ENCODE data around the gene GPHN.

The GPHN gene

DNA sequence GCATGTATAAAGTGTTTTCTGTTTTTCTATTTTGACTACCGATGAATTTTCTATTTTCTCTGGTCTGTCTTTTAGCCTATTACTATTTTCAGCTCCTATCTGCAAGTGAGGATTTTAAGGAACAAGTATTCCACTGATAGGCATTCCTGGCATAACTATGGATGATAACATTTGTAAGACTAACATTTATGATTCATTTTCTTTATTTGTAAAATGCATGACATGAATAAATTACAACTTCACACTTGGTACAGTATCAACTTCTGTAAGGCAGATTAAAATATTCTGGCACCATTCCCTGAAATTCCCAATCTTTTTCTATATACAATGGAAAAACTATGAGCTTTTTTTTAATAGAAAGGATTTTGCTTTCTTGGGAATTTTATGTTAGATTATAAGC is 560.3 kb downstream of the GPHN start:
- no peak for DNase-seq

DNA sequence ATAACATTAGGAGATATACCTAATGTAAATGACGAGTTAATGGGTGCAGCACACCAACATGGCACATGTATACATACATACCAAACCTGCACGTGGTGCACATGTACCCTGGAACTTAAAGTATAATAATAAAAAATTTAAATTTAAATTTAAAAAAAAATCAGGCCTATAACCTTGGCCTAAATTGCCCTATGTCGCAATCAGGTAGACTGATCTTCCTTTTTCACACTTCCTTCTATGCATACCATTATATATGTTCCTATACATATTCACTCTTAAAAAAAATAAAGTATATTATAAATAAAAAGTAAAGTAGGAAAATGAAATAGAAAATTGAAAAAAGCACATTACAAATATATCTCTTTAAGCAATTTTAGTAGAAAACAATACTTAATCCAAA is 563.6 kb downstream of the GPHN start:
- DNase-seq, result no peak

DNA sequence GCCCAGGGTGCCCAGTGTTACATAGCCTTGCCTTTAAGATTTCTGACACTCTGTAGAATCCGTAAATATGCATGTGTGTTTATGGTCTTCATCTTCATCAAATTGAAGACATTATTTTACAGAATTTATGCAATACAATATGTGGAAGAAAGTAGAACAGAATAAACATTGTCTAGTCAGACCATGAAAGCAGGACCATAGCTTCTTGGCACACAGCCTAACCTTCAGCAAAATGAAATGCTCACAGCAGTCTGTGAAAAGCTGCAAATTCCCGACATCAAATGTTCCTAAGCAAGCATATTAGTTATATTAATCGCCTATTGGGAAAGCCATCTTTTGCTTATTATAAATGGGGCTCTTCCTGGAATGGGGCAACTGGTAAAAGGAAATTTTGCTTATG is 570.0 kb downstream of the GPHN start:
- no peak for DNase-seq

DNA sequence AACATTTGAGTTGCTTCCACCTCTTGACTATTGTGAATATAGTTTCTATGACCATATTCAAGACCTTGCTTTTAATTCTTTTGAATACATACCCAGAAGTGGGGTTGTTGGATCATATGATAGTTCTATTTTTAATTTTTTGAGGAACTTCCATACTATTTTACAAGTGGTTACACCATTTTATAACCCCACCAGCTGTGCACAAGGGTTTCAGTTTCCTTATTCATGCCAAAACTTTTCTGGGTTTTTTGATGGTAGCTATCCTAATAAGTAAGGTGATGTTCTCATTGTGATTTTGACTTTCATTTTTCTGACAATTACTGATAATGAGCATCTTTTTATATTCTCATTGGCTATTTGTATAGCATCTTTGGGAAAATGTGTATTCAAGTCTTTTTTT is 571.9 kb downstream of the GPHN start:
- peak; percentile 63 for DNase-seq

DNA sequence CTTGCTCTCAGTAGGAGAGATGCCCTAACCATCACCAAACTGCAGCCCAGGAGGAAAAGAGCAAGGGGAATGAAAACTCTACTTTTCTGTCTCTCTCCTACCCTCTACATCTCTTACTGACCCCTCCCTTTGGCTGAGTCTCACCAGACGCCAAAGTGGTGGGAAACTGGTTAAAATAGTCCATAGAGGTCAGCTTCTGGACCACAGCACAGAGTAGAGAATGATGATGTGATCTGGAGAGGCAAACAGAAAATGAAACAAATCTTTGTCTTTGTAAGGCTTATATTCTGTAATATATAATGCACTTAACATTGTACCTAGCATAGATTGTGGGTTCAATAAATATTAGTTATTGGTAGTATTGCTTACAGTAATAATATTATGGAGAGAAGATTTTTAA is 600.3 kb downstream of the GPHN start:
- DNase-seq, result no peak

DNA sequence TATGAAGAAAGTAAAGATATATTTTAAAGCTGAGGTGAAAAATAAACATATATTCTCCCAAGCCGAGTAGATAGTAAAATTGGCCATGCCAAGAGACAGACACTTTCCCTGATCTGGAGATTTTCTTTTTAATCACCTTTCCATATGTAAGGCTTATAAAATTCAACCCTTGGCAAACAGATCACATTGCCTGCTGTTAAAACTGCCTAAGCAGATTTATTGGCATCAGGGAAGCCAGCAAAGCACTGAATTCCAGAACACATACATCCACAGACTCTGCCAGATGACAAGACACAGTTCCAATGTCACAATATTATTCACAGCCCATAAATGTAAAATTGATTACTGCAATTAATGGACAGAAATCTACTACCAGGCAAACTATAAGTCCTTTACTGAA is 603.1 kb downstream of the GPHN start:
- no peak for DNase-seq

DNA sequence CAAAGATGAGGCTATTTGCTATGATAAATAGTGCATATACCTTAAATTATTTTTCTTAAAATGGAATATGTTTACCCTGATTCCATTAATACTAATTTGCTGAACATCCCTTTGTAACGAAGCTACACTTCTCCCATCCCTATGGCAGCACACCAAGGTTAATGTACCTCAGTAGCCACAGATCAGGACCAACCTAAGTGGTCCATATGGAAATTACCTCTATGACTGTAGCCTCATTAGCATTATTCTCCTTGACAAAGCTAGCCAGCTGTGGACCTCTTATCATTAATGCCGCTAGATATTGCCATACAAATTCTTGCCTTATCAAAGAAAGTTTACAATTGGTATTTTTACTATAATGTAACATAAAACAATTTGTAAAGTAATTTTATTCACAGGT is 604.4 kb downstream of the GPHN start:
- DNase-seq, result no peak

DNA sequence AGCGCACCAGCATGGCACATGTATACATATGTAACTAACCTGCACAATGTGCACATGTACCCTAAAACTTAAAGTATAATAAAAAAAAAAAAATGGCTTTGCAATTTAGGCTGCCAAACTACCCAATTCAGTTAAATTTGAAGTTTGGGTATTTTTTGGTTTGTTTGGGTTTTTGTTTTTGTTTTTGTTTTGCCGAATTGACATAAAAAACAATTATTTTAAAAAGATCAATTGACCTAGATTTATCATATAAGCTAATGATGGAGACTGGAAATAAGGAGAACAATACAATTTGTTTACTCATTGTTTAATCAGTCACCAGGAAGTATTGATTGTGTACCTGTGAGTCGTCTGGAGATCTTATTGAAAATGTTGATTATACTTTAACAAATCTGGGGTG is 619.2 kb downstream of the GPHN start:
- DNase-seq, result no peak

DNA sequence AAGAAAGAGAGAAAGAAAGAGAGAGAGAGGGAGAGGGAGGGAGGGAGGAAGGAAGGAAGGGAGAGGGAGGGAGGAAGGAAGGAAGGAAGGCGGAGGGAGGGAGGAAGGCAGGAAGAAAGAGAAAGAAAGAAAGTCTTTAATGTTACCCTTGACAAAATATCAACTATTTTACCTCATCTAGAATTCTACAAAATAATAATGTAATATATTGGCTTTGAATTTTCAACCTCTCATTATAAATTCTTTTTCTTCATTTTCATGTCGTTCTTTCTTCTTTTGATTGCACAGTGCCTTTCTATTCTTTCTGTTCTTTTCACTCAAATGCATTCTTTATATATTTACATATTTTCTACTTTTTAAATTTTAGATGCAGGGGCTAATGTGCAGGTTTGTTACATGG is 621.8 kb downstream of the GPHN start:
- DNase-seq, result no peak

DNA sequence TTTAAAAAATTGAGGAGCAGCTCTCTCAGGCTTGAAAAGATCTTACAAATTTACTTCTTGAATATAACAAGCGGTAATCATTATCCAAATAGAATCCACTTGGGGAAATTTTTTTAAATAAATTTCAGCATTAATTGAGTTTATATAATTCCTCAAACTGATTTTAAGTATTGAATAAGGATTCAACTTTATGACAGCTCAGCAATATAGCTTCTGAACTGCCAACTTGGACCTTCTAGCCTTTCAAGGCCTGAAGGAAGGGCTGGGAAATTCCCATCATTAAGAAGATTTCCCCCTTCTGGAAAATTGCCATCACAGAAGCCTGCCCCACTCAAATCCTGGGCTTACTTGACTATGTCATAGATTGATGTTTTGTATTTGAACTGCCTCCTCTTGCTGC is 623.7 kb downstream of the GPHN start:
- DNase-seq, result no peak

DNA sequence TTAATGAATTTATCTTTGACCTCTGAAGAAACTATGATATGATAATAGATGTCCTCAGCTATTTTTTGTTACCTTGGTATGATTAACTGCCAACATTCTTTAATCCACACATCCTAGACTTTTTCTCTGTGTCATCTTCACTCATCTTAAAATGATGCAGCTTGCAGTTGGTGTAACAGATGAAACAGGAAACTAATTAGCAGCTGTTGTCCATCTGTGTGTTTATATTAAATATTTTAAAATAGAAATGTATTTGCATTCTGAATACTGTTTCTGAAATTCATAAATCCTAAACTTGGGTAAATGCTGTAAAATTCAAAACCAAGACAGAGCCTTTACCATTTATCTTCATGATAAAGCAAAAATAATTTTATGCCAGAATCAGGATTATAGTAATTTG is 625.2 kb downstream of the GPHN start:
- no peak for DNase-seq

DNA sequence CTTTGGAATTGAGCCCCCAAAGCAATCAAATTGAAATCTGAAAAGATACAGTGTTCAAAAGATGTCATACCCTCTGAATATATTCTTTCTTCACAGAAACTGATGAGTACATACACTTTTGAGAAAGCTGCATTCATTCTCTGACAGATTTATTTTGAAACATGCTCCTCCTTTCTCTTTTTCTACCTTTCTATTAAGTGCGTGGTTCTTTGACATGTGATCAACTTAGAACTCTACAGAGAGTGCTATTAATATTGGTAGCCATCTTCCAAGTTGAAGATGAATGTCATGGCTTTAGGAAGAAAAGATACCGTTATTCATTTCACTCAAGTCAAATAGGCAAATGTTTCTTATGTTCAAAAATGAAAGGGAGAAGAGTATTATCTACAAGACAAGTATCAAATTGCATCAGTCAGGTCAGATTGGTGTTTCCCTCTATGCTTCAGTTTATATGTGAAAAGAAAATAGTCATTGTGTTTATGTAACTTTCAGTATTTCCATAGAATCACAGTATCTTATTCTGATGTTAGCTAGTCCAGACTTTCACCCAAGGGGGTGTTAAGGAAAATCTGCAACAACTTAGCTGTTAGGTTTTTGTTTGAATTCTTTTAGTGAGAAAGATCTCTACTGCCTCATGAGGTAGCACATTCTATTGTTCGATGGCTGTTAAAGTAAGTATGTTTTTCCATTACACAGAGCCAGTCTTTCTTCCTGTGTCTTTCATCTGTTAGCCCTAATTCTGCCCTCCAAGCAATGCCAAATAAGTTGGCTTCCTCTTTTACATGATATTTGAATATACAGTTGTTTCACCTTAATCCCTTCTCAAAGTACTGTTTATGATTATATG is 625.9 kb downstream of the GPHN start:
- DNase-seq, result no peak

DNA sequence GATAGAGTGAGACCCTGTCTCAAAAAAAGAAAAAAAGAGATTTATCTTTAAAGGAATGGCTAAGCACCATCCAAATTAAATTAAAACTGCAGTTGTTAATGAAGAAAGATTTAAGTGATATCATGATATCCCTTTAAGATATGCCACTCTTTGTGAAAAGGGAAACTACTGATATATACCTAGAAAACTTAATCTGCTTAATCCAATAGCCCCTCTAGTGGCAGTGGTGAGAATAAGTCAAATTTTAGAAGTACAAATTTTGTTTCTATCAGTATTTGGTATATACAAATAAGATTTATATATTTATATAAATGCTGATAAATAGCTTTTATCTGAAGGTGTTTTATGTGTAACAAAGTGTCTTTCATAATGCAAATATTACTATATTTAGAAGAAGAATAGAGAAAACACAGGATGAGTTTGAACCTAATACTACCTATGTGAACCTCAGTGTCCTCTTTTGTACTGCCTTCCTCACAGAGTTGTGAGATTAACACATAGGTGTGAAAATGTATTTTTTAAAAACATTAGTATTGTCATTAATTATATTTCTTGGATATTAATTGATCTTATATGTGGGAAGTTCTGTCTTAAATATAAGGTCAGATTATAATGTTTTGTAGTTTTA is 629.9 kb downstream of the GPHN start:
- peak; percentile 12 for DNase-seq

DNA sequence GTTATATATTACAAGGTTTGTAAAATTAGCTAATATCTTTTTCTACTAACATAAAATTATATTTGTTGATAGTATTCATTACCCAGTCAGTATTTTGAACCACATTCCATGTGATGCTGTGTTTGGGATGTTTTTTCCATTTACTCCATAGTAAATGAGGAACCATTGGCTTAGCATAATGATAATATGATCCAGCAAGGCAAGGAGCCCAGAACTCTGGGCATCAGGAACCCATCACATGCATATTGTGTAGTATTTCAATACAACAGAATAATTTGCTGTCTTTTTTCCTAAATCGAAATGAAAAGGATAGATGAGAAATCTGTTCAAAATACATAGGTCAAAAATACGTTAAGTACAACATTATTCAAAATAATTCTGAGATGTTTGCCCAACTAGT is 632.6 kb downstream of the GPHN start:
- DNase-seq, result no peak

DNA sequence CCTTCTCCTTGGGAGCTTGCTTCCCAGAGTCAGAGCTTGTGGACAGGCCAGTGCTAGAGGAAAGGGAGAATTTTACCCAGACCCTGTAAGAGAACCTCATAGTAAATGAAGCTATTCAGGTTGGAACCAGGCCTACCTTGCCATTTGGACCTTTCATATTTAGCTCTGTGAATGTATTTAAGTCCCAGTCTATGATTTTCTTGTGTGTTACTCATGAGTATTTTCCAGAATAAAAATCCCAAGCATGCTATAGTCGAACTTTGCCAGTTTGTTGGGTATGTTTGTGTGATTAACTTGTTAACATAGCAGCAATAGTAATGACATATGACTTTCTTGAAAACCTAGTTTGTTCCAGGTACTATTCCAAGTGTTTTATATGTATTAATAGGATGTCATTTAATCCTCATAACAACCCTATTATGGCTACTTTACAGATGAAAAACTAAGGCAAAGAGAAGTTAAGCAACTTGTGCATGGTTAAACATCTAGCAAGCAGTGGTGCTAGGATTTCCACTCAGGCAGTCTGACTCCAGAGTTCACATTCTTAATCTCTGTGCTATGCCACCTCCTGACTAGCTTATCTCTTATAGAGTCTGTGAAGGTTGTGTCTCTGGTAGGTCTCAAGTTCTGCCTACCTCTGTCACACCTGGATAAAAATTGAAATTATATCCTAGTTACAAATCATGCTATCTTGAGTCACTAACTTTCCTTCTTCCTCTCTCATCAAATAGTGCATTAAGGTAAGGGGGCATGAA is 633.4 kb downstream of the GPHN start:
- no peak for DNase-seq

DNA sequence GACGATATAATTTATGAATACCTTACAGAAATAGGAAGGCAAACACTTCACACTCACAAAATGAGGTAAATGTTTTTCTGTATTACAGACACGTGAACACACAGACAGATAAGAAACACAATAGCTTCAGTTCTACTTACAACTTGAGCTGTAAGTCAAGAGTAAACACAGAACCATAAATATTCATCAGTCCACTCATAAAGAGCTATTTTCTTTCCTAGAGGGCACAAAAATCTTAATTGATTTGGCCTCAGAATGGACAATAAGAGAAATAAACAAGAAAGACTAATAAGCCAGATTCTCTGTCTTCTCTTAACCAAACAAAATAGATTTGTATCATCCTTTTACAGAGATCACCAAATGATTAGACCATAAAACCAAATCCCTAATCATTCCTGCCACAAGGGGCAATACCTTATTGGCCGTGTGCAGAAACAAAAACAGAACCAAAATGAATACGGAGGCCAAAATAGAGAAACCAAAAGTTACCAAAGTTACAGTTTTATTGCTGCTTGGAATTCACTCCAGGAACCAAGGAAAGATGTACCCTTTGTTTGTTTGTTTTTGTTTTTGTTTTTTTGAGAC is 643.2 kb downstream of the GPHN start:
- no peak for DNase-seq

DNA sequence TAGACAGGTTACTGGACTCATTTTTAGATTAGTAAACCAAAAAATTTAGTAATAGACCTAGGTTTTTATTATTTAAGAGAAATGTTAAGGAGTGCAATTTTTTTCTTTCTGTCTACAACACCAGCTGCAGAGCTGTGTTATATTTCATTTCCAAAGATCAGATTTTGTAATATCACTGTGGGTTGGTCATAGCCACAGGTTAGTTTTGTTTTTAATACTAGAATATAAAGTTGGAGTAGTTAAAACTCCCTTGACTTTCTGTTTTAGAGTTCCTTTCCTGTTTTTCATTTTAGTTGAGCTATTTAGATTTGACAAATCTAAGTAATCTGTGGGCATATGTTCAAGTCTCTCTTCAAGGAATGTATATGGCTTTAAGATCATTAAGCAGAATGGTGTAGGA is 650.6 kb downstream of the GPHN start:
- no peak for DNase-seq

DNA sequence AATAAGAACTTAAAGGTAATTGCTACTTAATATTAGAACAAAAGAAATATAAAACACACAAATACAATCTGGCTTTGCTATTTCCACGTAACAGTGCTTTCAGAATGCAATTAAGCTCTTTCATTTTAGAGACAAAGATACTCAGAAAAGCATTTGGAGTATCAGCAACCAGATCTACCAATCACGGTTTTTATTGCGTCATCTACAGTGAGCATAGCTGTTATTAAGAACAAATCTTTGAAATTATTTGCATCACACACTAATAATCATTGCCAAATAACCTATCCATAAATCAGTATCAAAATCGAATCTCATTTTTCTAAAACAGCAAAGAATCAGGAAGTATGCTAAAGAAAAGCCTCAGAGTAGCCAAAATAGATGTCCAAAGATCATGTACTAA is 654.4 kb downstream of the GPHN start:
- DNase-seq, result no peak

DNA sequence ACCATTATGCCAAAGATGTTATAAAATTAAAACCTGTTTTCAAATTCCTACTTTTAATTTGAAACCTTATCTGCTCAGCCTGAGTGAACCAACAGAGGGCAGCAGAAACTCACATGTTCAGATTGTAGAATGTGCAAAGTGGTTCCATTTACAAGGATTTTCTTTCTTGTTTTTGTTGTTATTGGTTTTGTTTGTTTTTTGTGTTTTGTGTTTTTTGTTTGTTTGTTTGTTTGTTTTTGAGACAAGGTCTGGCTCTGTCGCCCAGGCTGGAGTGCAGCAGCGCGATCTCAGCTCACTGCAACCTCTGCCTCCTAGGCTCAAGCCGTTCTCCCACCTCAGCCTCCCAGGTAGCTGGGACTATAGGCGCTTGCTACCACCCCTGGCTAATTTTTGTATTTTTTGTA is 658.5 kb downstream of the GPHN start:
- DNase-seq, result peak; percentile 60

DNA sequence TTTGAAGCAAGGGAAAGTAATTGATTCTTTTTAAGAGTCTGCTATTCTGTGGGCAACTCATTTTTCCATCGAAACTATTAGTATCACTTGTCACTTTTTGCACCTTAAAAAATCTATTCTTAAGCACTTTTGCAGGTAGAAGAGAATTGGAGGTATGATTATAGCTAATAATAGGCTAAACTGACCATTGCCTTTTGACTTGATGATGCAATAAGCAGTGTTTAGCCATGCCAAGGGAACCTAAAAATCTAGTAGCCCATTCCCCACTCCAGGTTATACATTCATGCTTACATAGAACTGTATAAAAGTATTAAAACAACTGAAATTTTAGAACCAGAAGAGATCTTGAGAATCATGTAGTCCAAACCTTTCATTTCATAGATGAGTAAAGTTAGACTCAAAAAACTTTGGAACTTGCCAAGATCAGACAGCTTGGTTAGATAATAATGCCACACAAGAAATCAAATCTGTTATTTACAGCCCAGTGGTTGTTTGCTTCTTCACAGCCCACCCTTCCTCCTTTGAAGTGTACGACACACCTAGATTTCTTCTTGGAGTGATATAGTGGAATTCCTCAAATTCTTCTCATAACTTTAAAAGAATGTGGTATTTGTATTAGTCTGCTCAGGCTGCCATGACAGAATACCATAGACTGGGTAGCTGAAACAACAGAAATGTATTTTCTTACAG is 659.6 kb downstream of the GPHN start:
- no peak for DNase-seq

DNA sequence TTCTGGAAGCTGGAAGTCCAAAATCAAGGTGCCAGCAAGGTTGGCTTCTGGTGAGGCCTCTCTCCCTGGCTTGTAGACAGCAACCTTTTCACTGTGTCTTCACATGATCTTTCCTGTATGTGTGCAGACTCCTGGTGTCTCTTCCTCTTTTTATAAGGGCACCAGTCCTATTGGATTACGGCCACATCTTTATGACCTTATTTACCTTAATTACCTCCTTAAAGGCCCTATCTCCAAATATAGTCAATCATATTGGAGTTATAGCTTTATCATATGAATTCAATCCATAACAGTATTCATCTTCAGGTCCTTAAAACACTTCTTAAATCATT is 660.1 kb downstream of the GPHN start:
- no peak for DNase-seq

DNA sequence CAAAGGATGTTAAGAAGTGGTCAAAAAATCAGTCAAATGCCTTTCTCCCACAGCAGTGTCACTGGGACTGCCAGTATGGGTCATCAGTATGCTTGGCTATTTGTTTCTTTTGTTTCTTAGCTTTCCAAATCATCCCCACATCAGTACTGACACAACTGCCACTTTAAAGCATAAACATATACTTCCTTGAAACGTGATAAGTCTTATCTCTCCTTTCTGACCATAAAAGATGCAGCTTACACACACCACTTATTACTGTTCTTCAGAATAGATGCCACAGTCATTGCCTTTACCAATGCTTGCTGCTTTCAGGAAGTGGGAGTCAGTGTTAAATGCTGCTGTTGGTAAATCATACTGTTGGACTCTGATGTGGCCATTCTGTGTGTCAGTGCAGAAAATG is 662.7 kb downstream of the GPHN start:
- DNase-seq, result no peak

DNA sequence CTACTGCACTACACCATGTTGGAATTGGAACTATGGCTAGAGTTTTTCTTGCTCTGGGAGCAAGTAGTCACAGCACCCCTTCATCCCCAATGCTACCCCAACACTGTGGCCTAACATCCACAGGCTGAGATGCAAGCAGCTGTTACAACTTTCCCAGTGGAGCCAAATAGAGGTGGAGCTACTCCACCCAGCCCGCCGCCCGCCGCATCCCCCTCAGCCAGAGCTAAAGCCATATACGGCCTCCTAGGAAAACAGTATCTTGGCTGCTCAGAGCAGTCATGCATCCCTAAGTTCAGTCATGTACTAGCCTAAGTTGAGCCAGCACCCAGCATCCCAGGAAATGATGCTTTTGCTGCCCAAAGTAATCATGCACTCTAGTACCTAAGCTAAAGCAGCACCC is 664.1 kb downstream of the GPHN start:
- DNase-seq, result no peak
